LNCAP (cell line): ENCODE data around the gene PTPRJ.

Experiments used
- CTCF ChIP-seq: fragments of 450-650 bp; IDR thresholded peaks from 2 replicates; pipeline ENCODE4 v1.5.1; 2017; ENCODE audit warnings: mild to moderate bottlenecking

The PTPRJ gene

GRCh38 chr11:48138222-48138621 lies 157.9 kb downstream of the PTPRJ start:
- no peak for TF ChIP-seq CTCF

GRCh38 chr11:48141475-48142122 lies 161.2 kb downstream of the PTPRJ start:
- no peak for TF ChIP-seq CTCF

DNA sequence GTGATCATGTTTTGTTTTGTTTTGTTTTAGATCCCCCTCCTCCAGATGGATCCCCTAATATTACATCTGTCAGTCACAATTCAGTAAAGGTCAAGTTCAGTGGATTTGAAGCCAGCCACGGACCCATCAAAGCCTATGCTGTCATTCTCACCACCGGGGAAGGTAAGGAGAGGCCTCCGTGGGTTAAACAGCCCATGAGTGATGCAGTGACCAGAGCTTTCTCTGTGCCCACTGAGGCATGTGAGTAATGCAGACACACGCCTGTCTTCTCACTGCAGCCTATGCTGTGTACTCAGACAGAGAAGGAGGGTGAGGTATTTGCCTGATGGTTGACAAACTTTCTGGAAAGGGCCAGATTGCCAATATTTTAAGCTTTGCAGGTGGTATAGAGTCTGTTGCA lies 162.5 kb downstream of the PTPRJ start:
- no peak for TF ChIP-seq CTCF

DNA sequence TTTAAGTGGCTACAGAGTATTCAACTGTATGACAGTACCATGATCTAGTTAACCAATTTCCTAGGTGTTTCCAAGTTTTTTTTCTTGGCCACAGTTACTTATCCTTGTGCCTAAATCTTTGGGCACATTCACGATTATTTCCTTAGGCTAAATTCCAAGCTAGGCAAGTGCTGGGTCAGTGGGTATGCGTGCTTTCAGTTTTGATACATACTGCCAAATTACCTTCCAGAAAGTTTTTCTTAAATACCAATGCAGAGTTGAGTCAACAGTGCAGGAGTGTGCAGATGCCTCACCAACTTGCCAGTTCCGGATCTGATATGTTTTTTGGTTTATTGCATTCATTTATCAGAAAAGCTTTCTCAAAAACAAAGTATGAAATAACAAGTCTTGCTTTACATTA lies 168.4 kb downstream of the PTPRJ start:
- no peak for TF ChIP-seq CTCF

- no peak for TF ChIP-seq CTCF
Measured at GRCh38 chr11:48150213-48150612, 169.9 kb downstream of the PTPRJ start.

GRCh38 chr11:48154151-48154550 lies 173.8 kb downstream of the PTPRJ start:
- TF ChIP-seq CTCF = no peak

DNA sequence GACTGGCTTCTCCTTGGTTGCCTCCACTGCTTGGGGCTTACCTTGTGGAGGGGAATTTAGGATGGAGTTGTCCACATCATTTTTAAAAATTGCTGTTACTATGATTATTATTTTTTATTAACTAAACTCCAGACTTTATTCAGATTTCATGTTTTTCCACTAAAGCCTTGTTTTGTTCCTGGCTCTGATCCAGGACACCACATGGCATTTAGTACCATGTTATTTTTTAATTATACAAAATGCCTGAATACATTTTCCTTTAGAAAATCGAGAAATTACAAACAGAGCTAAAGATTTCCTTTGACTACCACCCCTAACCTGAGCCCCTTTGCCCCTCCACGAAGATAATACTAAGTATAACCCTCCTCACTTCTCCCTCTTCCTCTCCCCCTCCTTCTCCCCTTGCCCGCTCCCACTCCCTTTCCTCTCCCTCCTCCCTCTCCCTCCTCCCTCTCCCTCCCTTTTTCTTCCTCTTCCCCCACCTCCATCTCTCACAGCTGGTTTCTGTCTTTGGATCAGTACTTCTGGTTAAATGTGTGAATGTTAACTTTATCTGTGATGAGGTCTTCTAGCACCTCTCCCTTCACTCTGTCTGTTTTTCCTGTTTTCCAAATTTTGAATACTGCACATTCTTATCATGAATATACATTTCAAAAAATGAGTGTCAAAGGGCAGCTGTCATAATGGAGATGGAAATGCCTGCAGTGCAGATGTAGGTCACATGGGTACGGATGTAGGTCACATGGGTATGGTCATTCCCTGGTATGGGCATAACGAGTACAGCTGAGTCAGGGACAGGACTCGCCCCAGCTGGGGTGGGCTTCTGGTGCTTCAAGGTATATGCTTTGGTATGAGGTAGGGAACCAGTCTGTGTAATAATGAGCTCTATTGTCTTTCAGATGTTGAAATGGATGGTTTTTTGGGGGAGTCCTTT lies 181.9 kb downstream of the PTPRJ start:
- no peak for TF ChIP-seq CTCF
